ENCODE measurements around the gene SET. TPM values are rescaled to one million over a fixed set of nuclear protein-coding genes. Genes with fewer than 3 reads are reported as not detected.

SET gene
- total RNA-seq, 1 donor from 2014 or later = 448 TPM

- intact Hi-C loops (cut with micrococcal nuclease) = loop anchor here (1.0 to 2.0 kb wide), 17 partner anchors 22 to 596 kb away; partner anchors contain the start of genes DOLK, DYNC2I2, ENDOG and GOLGA2
These were observed 35.8 kb downstream of the SET start for GRCh38 chr9:128724744-128725211.

GRCh38 chr9:128727640-128728248, 38.7 kb downstream of the SET start:
- intact Hi-C loops (cut with micrococcal nuclease) = no loop called here

- intact Hi-C loops (cut with micrococcal nuclease) = no loop called here
These were observed 39.3 kb downstream of the SET start for GRCh38 chr9:128728298-128728697.

GRCh38 chr9:128729302-128729701, 40.3 kb downstream of the SET start:
- intact Hi-C loops (cut with micrococcal nuclease) = no loop called here

- intact Hi-C loops (cut with micrococcal nuclease) = no loop called here
These were observed 40.9 kb downstream of the SET start for GRCh38 chr9:128729766-128730517.

GRCh38 chr9:128731093-128731492, 42.1 kb downstream of the SET start:
- intact Hi-C loops (cut with micrococcal nuclease) = no loop called here

GRCh38 chr9:128731691-128732090, 42.7 kb downstream of the SET start:
- intact Hi-C loops (cut with micrococcal nuclease) = loop anchor here (2.0 kb wide), 1 partner anchor 39 kb away; the partner anchor contains the start of gene ZER1

GRCh38 chr9:128732576-128732975, 43.6 kb downstream of the SET start:
- intact Hi-C loops (cut with micrococcal nuclease) = loop anchor here (2.0 kb wide), 1 partner anchor 38 kb away; the partner anchor contains the start of gene ZER1

- intact Hi-C loops (cut with micrococcal nuclease) = loop anchor here (2.0 kb wide), 1 partner anchor 38 kb away; the partner anchor contains the start of gene ZER1
These were observed 44.2 kb downstream of the SET start for GRCh38 chr9:128733256-128733655.

- intact Hi-C loops (cut with micrococcal nuclease) = no loop called here
These were observed 46.4 kb downstream of the SET start for GRCh38 chr9:128735373-128735772.

GRCh38 chr9:128742401-128742800, 53.4 kb downstream of the SET start:
- intact Hi-C loops (cut with micrococcal nuclease) = no loop called here

- intact Hi-C loops (cut with micrococcal nuclease) = no loop called here
These were observed 54.4 kb downstream of the SET start for GRCh38 chr9:128743421-128743820.

Other genes with a start within 250 kb of the SET start
- gene ODF2, start 233.2 kb upstream of the SET start, total RNA-seq = 43.4 and 47.0 TPM in 2 replicates
- gene GLE1, start 184.5 kb upstream of the SET start, total RNA-seq = 43.6 and 44.2 TPM in 2 replicates
- 354 and 362 TPM in 2 replicates for gene SPTAN1, start 136.6 kb upstream of the SET start, total RNA-seq
- gene DYNC2I2, start 32.4 kb upstream of the SET start, total RNA-seq = 36.8 and 38.3 TPM in 2 replicates
- gene PKN3, start 13.3 kb downstream of the SET start, total RNA-seq = 10.7 and 11.1 TPM in 2 replicates
- gene ZDHHC12, start 34.9 kb downstream of the SET start, total RNA-seq = 68.7 and 69.9 TPM in 2 replicates
- gene ZER1, start 82.7 kb downstream of the SET start, total RNA-seq = 22.7 and 23.7 TPM in 2 replicates
- 23.0 and 24.0 TPM in 2 replicates for gene TBC1D13, start 98.0 kb downstream of the SET start, total RNA-seq
- 12.8 and 14.1 TPM in 2 replicates for gene ENDOG, start 129.3 kb downstream of the SET start, total RNA-seq
- 93.1 and 105 TPM in 2 replicates for gene SPOUT1, start 140.6 kb downstream of the SET start, total RNA-seq
- gene KYAT1, start 192.7 kb downstream of the SET start, total RNA-seq = 13.9 and 14.9 TPM in 2 replicates
- 60.1 and 60.2 TPM in 2 replicates for gene LRRC8A, start 192.9 kb downstream of the SET start, total RNA-seq
- 2.7 and 2.9 TPM in 2 replicates for gene PHYHD1, start 231.8 kb downstream of the SET start, total RNA-seq